Right lobe of liver (tissue), 4 donors: Measurements from ENCODE around the gene ID2.

Experiments
- POLR2A ChIP-seq: fragments of 450-650 bp; IDR thresholded peaks from one replicate; pipeline ENCODE4 v1.6.1; 2017; ENCODE audit warnings: antibody characterized with exemption, mild to moderate bottlenecking
- TF ChIP-seq, protein P1 (sequence below), 4 donors: fragments of 200-600 bp in 3 of 4; fragments of 450-650 bp in 1 of 4; IDR thresholded peaks; one replicate each; pipeline versions ENCODE4 v1.5.1 to v1.8.0; 2016 to 2022; ENCODE audit warnings: antibody characterized with exemption in 4 of 4, mild to moderate bottlenecking in 2 of 4
- donor health status: DM: no; HTN: no; CAD: no.
- donor health status: DM: no; HTN: no; CAD: no.
- donor health status: DM: no; HTN: yes; CAD: no.

- no peak for TF ChIP-seq POLR2A
- TF ChIP-seq, protein P1, sequence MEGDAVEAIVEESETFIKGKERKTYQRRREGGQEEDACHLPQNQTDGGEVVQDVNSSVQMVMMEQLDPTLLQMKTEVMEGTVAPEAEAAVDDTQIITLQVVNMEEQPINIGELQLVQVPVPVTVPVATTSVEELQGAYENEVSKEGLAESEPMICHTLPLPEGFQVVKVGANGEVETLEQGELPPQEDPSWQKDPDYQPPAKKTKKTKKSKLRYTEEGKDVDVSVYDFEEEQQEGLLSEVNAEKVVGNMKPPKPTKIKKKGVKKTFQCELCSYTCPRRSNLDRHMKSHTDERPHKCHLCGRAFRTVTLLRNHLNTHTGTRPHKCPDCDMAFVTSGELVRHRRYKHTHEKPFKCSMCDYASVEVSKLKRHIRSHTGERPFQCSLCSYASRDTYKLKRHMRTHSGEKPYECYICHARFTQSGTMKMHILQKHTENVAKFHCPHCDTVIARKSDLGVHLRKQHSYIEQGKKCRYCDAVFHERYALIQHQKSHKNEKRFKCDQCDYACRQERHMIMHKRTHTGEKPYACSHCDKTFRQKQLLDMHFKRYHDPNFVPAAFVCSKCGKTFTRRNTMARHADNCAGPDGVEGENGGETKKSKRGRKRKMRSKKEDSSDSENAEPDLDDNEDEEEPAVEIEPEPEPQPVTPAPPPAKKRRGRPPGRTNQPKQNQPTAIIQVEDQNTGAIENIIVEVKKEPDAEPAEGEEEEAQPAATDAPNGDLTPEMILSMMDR (IDR thresholded peaks at IDR 0.05) = no peak
Measured at GRCh38 chr2:8667896-8668512, 13.9 kb upstream of the ID2 start.
